GM10266 (cell line): ENCODE results near the gene HDAC8.

Experiments
- DNase-seq: peaks from one replicate; pipeline ENCODE4 v3.0.0; 2012; ENCODE audit errors: extremely low spot score
- CTCF ChIP-seq: IDR thresholded peaks from 2 replicates; pipeline ENCODE4 v1.5.1; 2012; ENCODE audit warnings: mild to moderate bottlenecking, low read depth; ENCODE audit not compliant: control insufficient read depth, insufficient read depth; ENCODE audit errors: missing control alignments

The HDAC8 gene

GRCh38 chrX:72402614-72403013 is 170.0 kb downstream of the HDAC8 start:
- TF ChIP-seq CTCF: no peak

DNA sequence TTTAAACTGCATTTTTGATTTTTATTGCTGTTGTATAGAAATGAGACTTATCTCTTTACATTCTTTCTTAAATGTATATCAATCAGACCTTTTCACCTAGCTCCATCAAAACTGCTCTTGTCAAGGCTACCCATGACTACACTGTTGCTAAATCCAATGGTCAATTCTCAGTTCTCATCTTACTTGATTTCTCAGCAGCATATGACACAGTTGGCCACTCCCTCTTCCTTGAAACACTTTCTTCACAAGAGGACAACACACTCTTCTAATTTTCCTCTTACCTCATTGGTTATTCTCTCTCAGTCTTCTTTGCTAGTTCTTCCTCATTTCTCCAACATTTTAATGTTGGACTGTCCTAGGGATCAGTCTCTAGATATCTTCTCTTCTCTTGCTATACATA is 172.8 kb downstream of the HDAC8 start:
- no peak for DNase-seq
- no peak for TF ChIP-seq CTCF

More at GRCh38 chrX:72402614-72403013, 170.0 kb downstream of the HDAC8 start:
- no peak for DNase-seq

DNA sequence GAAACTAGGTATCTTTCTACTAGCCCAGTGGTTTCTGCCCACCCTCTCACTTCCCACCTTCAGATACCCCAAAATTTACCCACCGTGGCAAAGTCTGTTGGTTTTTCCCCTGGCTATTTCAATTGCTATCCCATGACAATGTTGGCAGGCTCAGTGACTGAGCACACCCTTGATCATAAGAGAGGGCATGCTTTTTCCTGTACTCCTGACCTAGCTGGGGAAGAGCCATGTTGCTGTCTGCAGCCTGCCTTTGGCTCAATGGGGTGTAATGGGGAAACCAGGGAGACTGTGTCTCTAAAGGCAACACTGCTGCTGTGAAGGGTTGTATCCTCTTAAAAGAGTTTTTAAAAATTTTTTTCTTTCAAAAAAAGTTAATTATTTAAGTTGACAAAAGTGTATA is 176.5 kb downstream of the HDAC8 start:
- no peak for TF ChIP-seq CTCF
- no peak for DNase-seq

DNA sequence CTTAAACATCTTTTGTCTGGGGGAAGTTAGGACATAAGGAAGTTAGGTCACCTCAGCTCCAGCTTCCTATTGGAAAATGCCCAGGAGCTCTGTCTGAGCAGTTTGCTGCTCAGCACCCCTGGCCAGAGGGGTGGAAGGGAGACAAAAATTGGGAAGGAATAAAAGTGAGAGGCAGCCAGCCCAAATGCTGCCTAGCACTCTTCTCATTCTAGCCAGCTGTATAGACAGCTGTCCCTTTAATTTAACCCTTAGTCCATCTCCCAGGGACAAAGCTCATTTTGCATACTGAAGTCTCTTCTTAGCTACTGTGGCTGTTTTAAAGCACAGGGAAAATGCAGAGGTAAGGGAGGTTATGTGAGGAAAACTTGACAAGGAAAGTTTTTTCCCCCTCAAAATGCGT is 177.4 kb downstream of the HDAC8 start:
- no peak for DNase-seq
- no peak for TF ChIP-seq CTCF

GRCh38 chrX:72394518-72395170 is 178.0 kb downstream of the HDAC8 start:
- DNase-seq: no peak
- no peak for TF ChIP-seq CTCF

DNA sequence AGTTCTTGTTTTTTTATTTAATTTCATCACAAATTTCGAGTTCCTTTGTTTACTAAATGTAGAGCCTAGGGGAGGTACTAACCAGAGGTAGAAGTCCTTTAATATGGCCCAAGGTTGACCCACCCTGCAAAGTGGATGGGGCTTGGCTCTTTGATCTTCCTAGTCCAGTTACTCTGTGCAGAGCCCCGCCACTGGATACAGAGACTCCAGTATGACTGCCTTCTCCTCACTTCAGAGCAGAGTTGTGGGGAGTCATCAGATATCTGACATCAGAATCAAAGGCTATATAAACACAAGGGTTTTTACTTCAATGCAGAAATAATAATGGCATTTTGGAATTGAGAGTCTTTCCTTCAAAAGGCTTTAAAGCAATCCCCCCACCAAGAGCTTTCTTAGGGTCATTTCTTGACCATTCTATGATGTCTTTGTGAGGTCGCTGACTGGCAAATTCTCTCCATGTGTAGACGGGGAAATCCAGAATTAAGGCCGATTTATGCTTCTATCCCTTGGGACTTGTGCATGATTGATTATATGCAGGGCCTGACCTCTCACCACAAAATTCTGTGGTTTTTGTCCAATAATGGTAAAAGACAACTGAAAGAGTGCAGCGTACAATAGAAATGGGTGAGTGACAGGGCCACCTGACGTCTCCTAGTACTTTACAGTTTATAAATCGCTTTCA is 178.7 kb downstream of the HDAC8 start:
- no peak for DNase-seq
- TF ChIP-seq CTCF: no peak

GRCh38 chrX:72392816-72393800 is 179.5 kb downstream of the HDAC8 start:
- TF ChIP-seq CTCF: no peak
- DNase-seq: no peak
